ENCODE results near the gene POU2F3.
A peak's percentile ranks its signal among the peaks of the same experiment; 100 is the strongest.

The POU2F3 gene

DNA sequence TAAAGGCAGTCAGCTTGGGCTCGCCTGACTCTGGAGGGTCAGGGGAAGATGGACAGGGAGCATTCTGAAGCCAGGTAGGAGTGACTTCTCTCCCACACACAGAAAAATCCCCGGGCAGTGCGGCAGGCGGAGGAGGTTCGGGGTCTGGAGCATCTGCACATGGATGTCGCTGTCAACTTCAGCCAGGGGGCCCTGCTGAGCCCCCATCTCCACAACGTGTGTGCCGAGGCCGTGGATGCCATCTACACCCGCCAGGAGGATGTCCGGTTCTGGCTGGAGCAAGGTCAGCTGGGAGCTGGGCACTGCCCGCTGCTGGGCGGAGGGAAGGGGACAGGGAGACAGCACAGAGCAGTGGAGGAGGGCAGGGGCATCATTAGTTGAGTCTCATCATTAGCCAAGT, 13.2 kb upstream of the POU2F3 start:
- DNase-seq (ENCODE audit: low read depth): no peak

DNA sequence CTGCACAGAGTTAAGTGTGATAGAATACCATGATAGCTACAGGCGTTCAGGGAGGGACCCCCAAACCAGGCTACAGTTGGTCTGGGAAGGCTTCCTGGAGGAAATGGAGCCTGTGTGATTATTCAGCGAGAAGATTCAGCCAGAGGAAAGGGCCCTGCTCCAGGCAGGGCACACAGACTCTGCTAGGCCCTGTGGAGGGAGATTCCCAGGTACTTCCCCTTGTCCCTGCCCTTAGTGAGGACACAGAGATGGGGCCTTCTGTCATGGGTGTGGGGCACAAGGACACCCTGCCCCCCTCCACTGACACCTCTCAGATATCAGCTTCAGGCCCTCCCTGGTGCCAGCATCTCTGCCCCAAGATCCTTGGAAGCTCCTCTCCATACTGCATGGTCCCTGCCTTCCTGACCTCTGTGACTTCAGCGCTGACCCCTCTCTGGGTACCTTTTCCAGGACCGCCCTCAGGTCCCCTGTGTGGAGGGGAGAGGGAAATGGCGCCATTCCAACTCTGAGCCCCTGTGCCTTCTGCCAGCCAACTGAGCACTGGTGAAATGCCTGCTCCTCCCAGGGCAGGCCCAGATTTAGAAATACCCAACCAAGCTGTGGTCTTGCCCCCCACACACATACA, 12.6 kb upstream of the POU2F3 start:
- DNase-seq (ENCODE audit: low read depth): no peak

DNA sequence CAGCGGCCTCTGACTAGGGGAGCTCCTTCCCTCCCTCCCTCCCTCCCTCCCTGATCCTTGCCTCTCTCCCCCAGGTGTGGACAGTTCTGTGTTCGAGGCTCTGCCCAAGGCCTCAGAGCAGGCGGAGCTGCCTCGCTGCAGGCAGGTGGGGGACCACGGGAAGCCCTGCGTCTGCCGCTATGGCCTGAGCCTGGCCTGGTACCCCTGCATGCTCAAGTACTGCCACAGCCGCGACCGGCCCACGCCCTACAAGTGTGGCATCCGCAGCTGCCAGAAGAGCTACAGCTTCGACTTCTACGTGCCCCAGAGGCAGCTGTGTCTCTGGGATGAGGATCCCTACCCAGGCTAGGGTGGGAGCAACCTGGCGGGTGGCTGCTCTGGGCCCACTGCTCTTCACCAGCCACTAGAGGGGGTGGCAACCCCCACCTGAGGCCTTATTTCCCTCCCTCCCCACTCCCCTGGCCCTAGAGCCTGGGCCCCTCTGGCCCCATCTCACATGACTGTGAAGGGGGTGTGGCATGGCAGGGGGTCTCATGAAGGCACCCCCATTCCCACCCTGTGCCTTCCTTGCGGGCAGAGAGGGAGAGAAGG, 11.1 kb upstream of the POU2F3 start:
- no peak for DNase-seq (ENCODE audit: low read depth)

DNA sequence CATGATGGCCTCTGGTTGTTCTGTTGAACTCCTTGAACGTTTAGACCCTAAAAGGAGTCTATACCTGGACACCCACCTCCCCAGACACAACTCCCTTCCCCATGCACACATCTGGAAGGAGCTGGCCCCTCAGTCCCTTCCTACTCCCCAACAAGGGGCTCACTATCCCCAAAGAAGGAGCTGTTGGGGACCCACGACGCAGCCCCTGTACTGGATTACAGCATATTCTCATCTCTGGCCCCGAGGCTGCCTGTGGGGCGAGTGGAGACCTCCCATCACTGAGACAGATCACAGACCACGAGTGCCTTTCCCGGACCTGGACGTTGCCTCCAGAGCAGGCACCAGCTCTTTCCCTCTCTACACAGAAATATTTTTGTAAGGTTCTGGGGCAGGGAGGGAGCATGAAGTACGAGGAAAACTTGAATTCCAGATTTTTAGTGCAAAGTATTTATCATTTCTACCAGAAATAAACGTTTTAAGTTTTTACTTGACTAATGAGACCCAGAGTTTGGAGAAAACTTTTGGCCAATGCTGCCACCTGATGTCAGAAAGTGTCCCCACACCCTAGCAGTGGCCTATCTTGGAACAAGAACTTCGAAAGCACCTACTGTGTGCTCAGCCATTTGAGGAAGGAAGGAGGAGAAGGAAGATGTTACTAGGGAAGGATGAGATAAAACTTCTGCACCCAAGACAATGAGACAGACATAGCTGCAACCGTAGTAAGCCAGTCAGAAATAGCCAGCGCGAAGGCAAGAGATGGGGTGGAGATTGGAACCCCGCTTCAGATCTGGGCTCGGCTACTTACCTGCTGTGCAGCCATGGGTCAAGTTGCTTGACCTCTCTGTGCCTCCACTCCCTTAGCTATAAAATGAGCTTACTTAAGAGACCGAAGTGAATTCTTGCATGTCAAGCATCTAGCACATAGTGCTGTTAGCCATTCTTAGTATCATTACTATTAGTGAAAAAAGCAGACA, 10.2 kb upstream of the POU2F3 start:
- peak; percentile 46 for DNase-seq (ENCODE audit: low read depth)

DNA sequence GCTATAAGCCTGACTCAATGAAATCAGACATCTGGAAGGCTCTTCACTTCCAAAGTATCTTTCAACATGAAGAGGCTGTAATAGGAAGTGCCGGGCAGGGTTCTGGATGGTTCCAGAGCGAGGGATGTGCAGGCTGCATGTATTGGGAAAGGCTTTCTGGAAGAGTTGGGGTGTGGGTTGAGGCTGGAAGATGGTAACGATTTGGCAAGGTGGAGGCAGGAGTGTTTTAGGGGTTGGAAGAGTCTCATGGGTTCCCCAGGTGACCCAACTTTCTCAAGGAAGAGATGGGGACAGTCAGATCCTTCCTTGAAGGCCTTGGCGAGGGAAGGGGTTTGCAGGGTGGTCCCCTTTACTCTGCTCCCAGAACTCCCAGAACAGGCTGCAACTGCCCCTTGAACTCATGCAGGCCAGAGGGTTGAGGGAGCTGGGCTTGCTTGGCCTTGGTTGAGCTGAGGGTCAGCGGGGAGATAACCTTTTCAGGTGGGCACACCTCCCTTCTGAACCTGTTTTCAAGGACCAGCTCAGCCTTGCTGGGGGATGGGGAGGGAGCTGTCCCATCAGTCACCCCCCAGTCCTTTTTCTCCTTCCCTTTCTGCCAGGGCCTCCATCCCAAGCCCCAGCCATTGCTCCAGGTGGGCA, 9.4 kb upstream of the POU2F3 start:
- DNase-seq (ENCODE audit: low read depth): no peak

DNA sequence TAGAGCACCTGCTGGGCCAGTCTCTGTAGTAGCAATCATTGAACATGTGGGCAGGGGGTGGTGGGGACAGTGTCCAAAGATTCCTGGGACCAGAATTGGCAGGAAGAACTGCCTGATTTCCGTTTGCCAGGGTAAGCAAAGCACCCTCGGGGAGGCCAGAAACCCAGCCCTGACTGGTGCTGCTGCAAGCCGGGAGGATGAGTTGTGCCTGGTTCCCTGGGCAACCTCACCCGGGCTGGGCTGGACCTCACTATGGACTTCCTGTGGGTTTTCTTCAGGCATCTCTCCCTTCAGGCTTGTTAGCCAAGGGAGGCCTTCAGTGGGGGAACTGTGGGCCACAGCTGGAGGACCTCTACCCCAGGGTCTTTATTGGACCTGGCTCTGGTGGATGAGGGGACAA, 8.0 kb upstream of the POU2F3 start:
- DNase-seq (ENCODE audit: low read depth): peak; percentile 22

DNA sequence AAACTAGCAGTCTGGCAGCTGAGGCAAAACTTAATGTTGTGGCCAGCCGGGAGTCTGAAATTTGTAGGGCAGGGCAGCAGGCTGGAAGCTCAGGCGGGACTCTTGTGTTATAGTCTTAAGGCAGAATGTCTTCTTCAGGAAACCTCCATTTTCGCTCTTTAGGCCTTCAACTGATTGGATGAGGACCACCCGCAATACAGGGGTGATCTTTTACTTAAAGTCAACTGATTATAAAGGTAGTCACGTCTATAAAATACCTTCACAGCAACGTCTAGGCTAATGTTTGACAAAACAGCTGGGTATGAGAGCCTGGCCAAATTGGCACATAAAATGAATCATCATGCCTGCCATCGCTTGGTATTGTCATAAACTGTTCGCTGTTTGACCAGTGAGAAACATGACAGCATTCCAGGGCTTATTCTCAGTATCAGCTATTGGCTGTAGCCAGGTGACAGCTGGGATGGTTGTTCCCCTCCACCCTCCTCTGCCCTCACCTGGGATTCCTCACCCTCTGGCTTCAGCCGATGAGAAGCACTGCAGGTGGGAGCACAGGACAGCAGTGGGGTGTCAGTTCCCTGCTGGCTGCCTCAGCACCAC, 6.6 kb upstream of the POU2F3 start:
- DNase-seq (ENCODE audit: low read depth): no peak

DNA sequence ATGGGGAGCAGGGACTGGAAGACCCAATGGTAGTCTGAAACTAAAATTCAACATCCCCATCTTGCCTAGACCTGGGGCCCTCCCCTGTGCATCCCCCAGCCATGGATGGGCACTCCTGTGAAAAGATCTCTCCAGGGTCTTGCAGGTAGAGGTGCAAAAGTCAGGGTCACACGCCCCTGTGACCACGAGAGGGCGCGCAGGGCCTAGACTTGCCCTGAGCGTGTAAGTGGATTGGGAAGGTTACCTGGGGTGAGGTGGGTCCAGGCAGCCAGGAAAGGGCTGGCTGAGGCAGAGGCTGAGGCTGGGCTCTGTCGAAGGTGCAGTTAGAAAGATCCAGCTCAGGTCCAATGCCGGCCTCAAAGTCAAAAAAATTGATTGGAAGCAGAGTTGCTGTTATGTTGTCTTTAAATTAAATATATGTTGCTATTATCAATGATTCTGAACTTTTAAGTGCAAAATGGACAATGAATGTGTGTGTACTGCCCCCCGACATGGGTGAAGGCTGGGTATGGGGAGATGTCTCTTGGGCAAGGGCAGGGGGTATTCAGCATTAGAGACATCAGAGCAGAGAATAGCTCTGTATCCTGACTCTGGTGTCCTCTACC, 4.8 kb upstream of the POU2F3 start:
- DNase-seq (ENCODE audit: low read depth): peak; percentile 48

DNA sequence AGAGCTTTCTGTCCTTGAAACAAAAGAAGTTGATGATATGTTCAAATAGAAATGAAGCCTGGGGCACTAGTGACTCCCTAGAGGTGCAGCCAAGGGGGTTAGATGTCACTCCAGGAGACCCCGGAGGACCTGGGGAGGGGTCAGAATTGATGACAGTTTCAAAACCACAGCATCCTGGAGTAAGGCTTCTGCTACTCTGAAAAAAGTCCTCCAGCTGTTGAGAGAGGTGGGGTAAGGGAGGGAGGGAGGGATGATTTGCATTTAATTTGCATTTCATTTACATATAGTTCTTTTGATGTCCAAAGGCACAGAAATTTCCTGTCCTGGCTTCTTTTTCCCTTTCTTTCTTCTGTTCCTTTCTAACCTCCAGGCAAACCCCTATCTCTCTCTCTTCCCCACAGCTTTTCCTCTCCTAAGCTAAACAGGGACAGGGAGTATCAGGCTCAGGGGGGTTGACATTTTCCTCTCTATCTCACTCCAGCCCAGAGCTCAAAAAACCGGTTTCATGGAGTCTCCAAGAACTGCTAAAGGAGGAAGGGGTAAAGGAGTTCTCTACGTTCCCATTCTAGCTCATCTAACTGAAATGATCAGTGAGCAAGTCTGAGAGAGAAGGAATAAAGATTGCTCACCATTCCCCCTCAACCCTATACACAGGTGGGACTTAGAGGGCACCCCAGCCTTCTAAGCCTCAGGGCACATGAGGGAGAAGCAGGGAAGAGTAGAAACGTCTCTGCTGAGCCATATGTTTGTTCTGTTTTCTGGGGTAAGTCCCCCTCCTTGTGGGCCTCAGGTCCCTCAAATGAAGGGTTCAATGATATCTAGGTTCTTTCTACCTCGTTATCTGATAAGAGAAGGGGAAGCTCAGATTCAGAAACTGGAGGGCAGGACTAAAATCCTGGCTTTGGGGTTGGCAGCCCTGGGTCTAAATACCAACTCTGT, 3.5 kb upstream of the POU2F3 start:
- peak; percentile 32 for DNase-seq (ENCODE audit: low read depth)

DNA sequence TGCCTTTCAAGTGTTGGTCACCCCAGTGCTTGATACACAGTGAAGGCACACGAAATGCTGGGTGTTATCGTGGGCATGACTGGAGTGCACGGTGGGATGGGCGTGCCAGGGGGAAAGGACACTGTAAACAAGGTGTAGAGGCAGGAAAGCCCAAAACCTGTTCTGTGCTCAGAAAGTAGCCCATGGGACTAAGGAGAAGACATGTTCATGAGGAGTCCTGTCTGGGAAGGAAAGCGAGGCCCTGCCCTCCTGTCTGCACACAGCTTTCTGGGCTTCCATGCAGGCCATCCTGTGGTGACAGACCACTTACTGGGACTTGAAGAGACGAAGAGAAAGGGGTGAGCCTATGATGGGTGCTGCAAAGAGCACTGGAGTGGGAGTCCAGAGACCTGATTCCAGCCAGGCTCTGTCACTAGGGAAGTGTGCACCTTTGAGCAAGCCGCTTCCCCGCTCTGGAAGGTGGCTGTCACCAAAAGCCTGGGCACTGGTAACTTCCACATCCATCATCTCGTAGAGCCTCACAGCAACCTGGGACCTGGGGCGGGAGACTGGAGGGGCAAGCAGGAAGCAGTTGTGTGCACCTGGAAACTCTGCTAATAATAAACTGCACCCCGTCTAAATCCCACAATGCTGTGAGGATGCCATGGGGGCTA, 846 bp upstream of the POU2F3 start:
- no peak for DNase-seq (ENCODE audit: low read depth)

DNA sequence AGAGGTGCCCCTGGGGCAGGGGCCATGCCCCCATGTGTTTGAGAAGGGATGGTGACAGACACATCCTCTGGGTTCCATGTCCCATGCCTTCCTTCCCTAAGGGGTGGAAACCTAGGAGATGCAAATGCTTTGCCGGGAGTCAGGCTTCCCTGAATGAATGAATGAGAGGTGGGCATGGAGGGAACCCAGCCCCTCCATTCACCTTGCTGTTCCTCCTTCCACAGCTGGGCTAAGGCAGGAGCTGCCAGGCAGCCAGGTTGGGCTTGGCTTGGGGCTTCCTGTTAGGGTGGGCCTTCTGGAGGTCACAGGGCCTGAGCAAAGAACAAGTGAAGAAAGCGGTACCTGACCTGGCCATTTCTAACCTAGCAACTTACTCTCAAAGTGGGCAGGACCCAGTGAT, 926 bp downstream of the POU2F3 start:
- no peak for DNase-seq (ENCODE audit: low read depth)

DNA sequence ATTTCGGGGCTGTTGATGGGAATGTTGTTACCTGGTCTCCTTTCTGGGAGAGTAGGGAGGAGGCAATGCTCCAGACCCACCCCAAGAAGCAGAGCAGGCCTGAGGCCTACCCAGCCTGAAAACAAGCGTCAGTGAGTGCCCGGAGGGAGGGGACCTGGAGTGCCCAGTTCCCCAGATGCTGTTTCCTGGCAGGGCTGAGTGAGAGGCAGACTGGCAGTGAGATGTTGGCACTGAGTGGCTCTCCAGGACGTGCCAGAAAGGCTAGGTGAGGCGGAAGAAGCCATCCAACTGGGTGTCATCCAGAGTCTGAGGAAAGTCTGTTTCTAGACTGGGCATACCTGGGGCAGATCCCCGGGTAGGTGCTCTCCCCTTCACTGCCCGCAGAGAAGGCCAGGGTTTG, 1.3 kb downstream of the POU2F3 start:
- no peak for DNase-seq (ENCODE audit: low read depth)

DNA sequence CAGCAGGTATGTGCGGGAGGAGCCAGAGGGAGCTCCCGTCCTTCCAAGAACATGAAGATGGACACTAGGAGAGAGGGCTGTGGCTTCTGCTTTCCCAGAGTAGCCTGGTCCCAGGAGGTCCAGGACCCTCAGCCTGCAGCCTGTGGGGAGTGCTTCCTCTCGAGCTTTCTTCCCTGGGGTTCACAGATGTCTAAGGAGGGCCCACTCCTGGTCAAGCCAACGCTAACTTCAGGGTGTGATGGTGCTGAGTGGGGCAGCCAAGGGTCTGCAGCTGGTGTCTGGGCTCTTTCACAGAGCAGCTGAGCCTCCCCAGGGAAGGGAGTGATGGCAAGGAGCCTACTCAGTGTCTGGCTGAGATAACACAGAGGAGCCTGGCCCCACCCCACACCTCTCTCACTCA, 3.3 kb downstream of the POU2F3 start:
- no peak for DNase-seq (ENCODE audit: low read depth)

DNA sequence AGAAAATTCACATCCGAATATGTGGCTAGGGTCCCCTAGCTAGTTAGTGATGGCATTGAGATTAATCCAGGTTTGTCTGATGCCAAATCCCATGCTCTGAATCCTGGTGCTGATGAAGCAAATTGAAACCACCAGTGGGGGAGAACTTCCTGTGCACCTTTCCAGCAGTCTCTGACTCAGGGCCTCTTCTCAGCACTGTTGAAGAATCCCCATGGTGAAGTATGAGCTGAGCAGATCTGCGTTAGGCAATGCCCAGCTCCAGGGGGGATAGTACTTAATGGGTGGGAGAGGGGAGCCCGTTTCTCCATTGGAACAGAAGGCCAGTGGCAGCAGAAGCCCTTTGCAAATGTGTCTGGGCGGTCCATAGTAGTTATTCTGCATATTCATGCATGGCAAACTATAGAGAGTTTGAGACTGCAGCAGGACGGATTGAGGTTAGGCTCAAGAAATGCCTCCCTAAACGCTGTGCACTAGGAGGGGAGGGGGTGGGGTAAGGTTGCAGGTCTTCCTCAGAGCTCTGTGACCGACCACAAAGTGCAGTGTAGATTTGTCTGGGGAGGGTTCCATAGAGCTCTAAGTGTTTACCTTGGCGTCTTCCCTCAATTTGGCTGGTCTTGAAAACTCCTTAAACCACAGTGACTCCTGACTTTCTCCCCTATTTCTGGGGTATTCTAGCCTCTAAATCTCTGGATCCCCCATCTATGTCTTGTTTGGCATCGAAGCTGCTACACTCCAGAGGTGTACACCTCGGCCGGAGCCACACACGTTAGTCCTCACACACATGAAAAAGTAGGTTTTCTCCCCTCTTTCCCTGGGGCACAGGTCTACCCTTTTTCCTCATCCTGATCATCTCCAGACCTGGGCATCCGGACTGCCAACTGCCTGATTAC, 4.8 kb downstream of the POU2F3 start:
- DNase-seq (ENCODE audit: low read depth): no peak

DNA sequence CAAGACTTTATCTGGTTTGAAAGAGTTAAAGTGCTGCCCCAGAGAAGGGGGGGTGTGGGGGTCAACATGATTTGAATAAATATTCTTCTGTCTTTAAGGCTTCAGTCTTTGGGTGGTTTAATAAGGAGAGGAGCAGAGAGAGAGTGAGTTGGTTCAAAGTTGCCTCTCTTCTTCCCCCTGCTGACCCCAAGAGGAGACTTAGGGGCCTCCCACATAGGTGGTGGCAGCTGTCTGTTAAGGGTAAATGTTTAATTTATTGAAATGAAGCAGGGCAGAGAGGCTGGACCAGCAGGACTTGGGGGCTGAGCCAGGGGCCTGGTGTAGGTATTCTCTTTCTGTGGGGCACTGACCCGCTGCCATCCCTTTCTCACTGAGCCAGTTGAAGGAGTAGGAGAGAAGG, 5.5 kb downstream of the POU2F3 start:
- no peak for DNase-seq (ENCODE audit: low read depth)

DNA sequence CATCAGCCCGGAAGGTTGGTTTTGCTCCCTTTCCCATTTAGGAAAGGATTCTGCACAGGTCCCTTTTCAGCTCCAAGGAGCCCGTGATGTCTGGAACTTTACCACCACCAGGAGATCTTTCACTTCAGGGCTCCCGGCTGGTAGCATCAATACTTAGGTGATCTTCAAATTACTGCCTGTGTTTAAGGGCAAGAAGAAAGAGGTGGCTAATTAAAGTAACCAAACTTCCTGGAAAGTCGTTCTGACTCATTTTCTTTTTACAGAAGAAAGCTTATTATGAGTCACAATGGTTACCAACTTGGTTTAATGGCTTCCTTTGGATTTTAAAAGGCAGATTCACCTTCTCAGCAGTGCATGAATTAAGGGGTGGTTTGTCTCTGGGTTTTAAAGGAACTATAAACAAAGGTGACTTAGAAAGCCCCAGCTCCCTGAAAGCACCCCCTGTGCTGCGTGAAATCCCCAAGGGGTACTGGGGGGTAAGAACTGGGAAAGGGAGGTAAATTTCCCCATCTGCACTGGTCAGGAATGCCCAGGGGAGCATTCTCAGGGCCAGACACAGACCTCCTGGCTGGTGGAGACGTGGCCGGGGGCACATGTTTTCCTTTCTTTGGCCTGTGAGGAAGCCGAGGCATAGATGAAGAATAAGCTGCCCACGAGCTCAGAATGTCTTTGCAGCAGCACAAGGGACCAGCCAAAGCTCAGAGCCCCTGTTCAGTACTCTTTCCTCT, 8.8 kb downstream of the POU2F3 start:
- peak; percentile 65 for DNase-seq (ENCODE audit: low read depth)

DNA sequence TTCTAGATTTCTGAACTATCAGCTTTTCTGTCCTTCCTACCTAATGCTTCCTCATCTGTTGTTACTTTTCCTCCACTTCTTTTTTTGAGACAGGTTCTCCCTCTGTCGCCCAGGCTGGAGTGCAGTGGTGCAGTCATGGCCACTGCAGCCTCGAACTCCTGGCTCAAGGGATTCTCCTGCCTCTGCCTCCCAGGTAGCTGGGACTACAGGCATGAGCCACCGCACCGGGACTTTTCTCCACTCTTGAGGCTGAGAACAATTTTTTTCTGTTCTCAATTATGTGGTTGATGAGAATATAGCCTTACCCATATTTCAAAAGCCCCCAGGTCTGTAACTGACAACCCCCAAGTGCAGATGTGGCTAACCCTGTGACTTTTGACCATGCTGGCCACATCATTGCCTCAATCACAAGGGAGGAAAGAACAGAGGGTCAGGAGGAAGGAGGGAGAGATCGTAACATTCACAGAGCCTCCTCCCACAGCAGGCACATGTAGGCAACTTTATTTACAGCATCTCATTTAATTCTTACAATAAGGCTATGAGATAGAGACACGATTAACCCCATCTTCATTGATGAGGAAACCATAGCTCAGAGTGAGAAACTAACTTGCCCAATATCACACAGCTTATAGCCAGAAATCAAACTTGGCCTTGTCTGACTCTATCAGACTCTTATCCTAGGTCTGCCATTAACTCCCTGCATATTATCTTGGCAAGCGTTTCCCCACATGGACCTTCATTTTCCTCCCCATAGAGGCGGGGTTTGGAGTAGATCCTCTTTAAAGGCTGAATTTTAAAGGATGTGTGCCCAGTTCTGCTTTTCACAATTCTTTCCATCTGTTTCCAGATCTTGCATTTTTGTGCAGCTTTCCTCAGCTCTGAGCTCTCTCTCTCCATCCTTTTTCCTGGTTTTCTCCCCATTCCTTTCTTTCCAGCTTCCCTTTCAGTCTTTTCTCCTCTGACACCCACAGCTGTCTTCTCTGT, 9.6 kb downstream of the POU2F3 start:
- no peak for DNase-seq (ENCODE audit: low read depth)
